ENCODE measurements around the gene CPB2.

CPB2 gene

GRCh38 chr13:46004491-46004890 is 100.3 kb downstream of the CPB2 start:
- no peak for DNase-seq (ENCODE audit: low read depth)
- no peak overlapping the region for H3K4me3 ChIP-seq (ENCODE audit: control insufficient read depth, low read depth, low read length)
- no peak for TF ChIP-seq CTCF (conservative IDR thresholded peaks at IDR 0.05; ENCODE audit: control insufficient read depth, insufficient read depth, low read depth, low read length)

Data from fibroblast of mammary gland (primary cell).